Kidney (tissue), 14 donors: Measurements from ENCODE around the gene DMAC2L. TPM values are rescaled to one million over a fixed set of nuclear protein-coding genes. Genes with fewer than 3 reads are reported as not detected.

Experiments
- DNase-seq, 5 donors: peaks; one replicate each; pipeline ENCODE4 v3.0.0-alpha.2; 2013 to 2020
- FAIRE-seq: peaks from 2 replicates; lab custom pipeline; 2012; peaks lifted over from hg19 to GRCh38; lab: Jason Lieb, UNC
- H3K27ac ChIP-seq, 2 donors: one replicate each; pipeline ENCODE4 v1.7.0; 2013; ENCODE audit warnings: low read depth in 2 of 2, low read length in 2 of 2, inconsistent platforms in 1 of 2
- H3K27me3 ChIP-seq: one replicate; pipeline ENCODE4 v1.7.1; 2013; ENCODE audit warnings: low read length, inconsistent platforms; ENCODE audit not compliant: control insufficient read depth, insufficient read depth
- H3K36me3 ChIP-seq, 3 donors: one replicate each; pipeline versions ENCODE4 v1.7.0 to v1.7.1; 2013; ENCODE audit warnings: low read length in 3 of 3, control low read depth in 1 of 3, inconsistent platforms in 1 of 3; ENCODE audit not compliant: insufficient read depth in 3 of 3, control insufficient read depth in 2 of 3
- H3K4me1 ChIP-seq, 3 donors: one replicate each; pipeline versions ENCODE4 v1.7.0 to v1.7.1; 2013; ENCODE audit warnings: low read length in 3 of 3, inconsistent platforms in 1 of 3, low read depth in 1 of 3; ENCODE audit not compliant: control insufficient read depth in 2 of 3, insufficient read depth in 2 of 3
- H3K4me3 ChIP-seq, 3 donors: one replicate each; pipeline versions ENCODE4 v1.7.0 to v1.8.1; 2013; ENCODE audit warnings: low read length in 3 of 3, control low read depth in 1 of 3, inconsistent platforms in 1 of 3
- H3K9ac ChIP-seq, 3 donors: one replicate each; pipeline versions ENCODE4 v1.7.0 to v1.7.1; 2013; ENCODE audit warnings: low read length in 3 of 3, control low read depth in 1 of 3, inconsistent platforms in 1 of 3
- H3K9me3 ChIP-seq, 3 donors: one replicate each; pipeline versions ENCODE4 v1.7.0 to v1.7.1; 2013; ENCODE audit warnings: low read length in 3 of 3, control low read depth in 1 of 3, inconsistent platforms in 1 of 3; ENCODE audit not compliant: control insufficient read depth in 2 of 3, insufficient read depth in 1 of 3
- CTCF ChIP-seq: IDR thresholded peaks from 3 replicates; pipeline ENCODE4 v1.5.1; 2012; ENCODE audit warnings: mild to moderate bottlenecking, moderate library complexity, borderline replicate concordance; ENCODE audit not compliant: insufficient read depth; ENCODE audit errors: extremely low read depth
- intact Hi-C: fragments of 100-400 bp; cut with DNase I; formaldehyde crosslinking; loops from one replicate; pipeline ENCODE4 v1.11.1; 2022
- polyA plus RNA-seq: library from polyadenylated mRNA; stranded (reverse); fragments of 350-450 nt; fragmentation: Illumina TruSeq; extraction: RNeasy Lipid Tissue Mini Kit (QIAGEN cat#74804); gene quantifications from one replicate; pipeline ENCODE4 v1.2.3, GENCODE V29; 2014; ENCODE audit warnings: low read depth, low replicate concordance; ENCODE audit not compliant: insufficient read depth
- total RNA-seq: library from RNA; stranded (reverse); fragmentation: NEBNext Ultra II Directional; extraction: Animal tissue kit (Norgen Biotek cat#: 25700); gene quantifications from one replicate; pipeline ENCODE4 v1.2.1, GENCODE V29; 2021
- donor health status: control.
- donor health status: control.
- donor health status: control.
- donor health status: control.
- donor health status: control.
- donor health status: DM: yes; HTN: yes; CAD: no.
- donor health status: Normal renal cell carcinoma (clear cell type).

Gene DMAC2L
- total and polyA plus RNA-seq, 2 donors from 2014 or later, result 23.7 to 27.3 TPM

- Histone ChIP-seq H3K4me3 (no peak overlapping the region), H3K4me1 (peaks cover 0 to 4% (median 2%) of the 10 kb centered on the region in 3 donors), H3K9me3 (no peaks in the 10 kb centered on the region), H3K9ac (no peak overlapping the region), H3K27me3 (no peaks in the 10 kb centered on the region), H3K27ac (no peak overlapping the region), H3K36me3 (peaks cover 0 to 2% (median 0%) of the 10 kb centered on the region in 3 donors)
- no peak for DNase-seq
- no peak for TF ChIP-seq CTCF
- no peak for FAIRE-seq
- intact Hi-C loops, result no loop called here
These were observed 7.2 kb downstream of the DMAC2L start for GRCh38 chr14:50319293-50319692.

GRCh38 chr14:50319721-50320120 lies 7.6 kb downstream of the DMAC2L start:
- Histone ChIP-seq H3K27ac (no peak overlapping the region), H3K4me1 (peaks cover 0 to 4% (median 2%) of the 10 kb centered on the region in 3 donors), H3K9ac (no peak overlapping the region), H3K36me3 (peaks cover 0 to 2% (median 0%) of the 10 kb centered on the region in 3 donors), H3K27me3 (no peaks in the 10 kb centered on the region), H3K4me3 (no peak overlapping the region), H3K9me3 (no peaks in the 10 kb centered on the region)
- intact Hi-C loops, result no loop called here
- DNase-seq, result no peak
- FAIRE-seq, result no peak
- no peak for TF ChIP-seq CTCF

- Histone ChIP-seq H3K9ac (no peak overlapping the region), H3K4me3 (no peak overlapping the region), H3K27me3 (no peaks in the 10 kb centered on the region), H3K36me3 (peaks cover 0 to 2% (median 0%) of the 10 kb centered on the region in 3 donors), H3K4me1 (peaks cover 0 to 4% (median 2%) of the 10 kb centered on the region in 3 donors), H3K27ac (peak overlapping the region in 1 of 2 donors; percentile 32), H3K9me3 (no peaks in the 10 kb centered on the region)
- intact Hi-C loops, result no loop called here
- DNase-seq (no peak), FAIRE-seq (no peak)
- TF ChIP-seq CTCF, result no peak
These were observed 8.2 kb downstream of the DMAC2L start for GRCh38 chr14:50320283-50320682.
